GM19043 (cell line): Measurements from ENCODE around the gene BRPF3.
"Not testable (repeated sequence)": the region's sequence is repeated elsewhere in the genome, so short reads cannot be mapped to it uniquely, and the experiment has no call there.

Experiments used
- ATAC-seq: cut with Tn5 transposase; IDR thresholded peaks from one replicate; pipeline ENCODE4 v1.9.1; 2021; ENCODE audit warnings: low read depth; ENCODE audit not compliant: unreplicated experiment

BRPF3 gene

GRCh38 chr6:36200154-36200891 is 3.8 kb downstream of the BRPF3 start:
- no peak for ATAC-seq

GRCh38 chr6:36200998-36201596 is 4.6 kb downstream of the BRPF3 start:
- ATAC-seq = no peak

- no peak for ATAC-seq
Measured at GRCh38 chr6:36201612-36202011, 5.1 kb downstream of the BRPF3 start.

GRCh38 chr6:36202101-36202500 is 5.6 kb downstream of the BRPF3 start:
- no peak for ATAC-seq

GRCh38 chr6:36204068-36204753 is 7.7 kb downstream of the BRPF3 start:
- no peak for ATAC-seq

- ATAC-seq = no peak
Measured at GRCh38 chr6:36207155-36207554, 10.6 kb downstream of the BRPF3 start.

- no peak for ATAC-seq
Measured at GRCh38 chr6:36209606-36210005, 13.1 kb downstream of the BRPF3 start.

- no peak for ATAC-seq
Measured at GRCh38 chr6:36210182-36210581, 13.6 kb downstream of the BRPF3 start.

GRCh38 chr6:36210886-36211595 is 14.5 kb downstream of the BRPF3 start:
- ATAC-seq = no peak

- ATAC-seq = no peak
Measured at GRCh38 chr6:36216559-36216958, 20.0 kb downstream of the BRPF3 start.

GRCh38 chr6:36217188-36217587 is 20.6 kb downstream of the BRPF3 start:
- no peak for ATAC-seq

- no peak for ATAC-seq
Measured at GRCh38 chr6:36217946-36218345, 21.4 kb downstream of the BRPF3 start.

GRCh38 chr6:36218516-36218915 is 22.0 kb downstream of the BRPF3 start:
- ATAC-seq = not testable (repeated sequence)

- no peak for ATAC-seq
Measured at GRCh38 chr6:36219081-36219480, 22.5 kb downstream of the BRPF3 start.

GRCh38 chr6:36220226-36220625 is 23.7 kb downstream of the BRPF3 start:
- ATAC-seq = no peak

GRCh38 chr6:36221674-36222073 is 25.1 kb downstream of the BRPF3 start:
- no peak for ATAC-seq

- ATAC-seq = no peak
Measured at GRCh38 chr6:36222924-36223323, 26.4 kb downstream of the BRPF3 start.

GRCh38 chr6:36223706-36224105 is 27.2 kb downstream of the BRPF3 start:
- no peak for ATAC-seq

GRCh38 chr6:36224918-36225461 is 28.4 kb downstream of the BRPF3 start:
- ATAC-seq = no peak

- no peak for ATAC-seq
Measured at GRCh38 chr6:36226438-36227047, 30.0 kb downstream of the BRPF3 start.
